H1 (cell line): Measurements from ENCODE around the gene TP53BP1. TPM values are rescaled to one million over a fixed set of nuclear protein-coding genes. Genes with fewer than 3 reads are reported as not detected.
"Not testable (repeated sequence)": the region's sequence is repeated elsewhere in the genome, so short reads cannot be mapped to it uniquely, and the experiment has no call there.

Experiments
- CTCF ChIA-PET: fragments of 300-600 bp; sonication (Branson Sonifier 250); formaldehyde crosslinking; loops from one replicate; lab custom pipeline; 2021; ENCODE audit not compliant: partially characterized antibody; lab: Charles Lee
- POLR2A ChIA-PET: fragments of 300-600 bp; sonication (Branson Sonifier 250); formaldehyde crosslinking; loops from one replicate; lab custom pipeline; 2021; ENCODE audit warnings: inconsistent platforms; ENCODE audit not compliant: partially characterized antibody; lab: Charles Lee
- DNase-seq, 2 experiments: peaks; one replicate each; pipeline versions ENCODE4 v3.0.0 to v3.0.0-alpha.2; 2010 to 2022; ENCODE audit warnings: low spot score in 2 of 2, low read depth in 1 of 2, mixed read lengths in 1 of 2
- FAIRE-seq: peaks from 2 replicates; lab custom pipeline; 2011; peaks lifted over from hg19 to GRCh38; lab: Jason Lieb, UNC
- H2AFZ ChIP-seq: 2 replicates; pipeline ENCODE4 v1.8.1; 2012; ENCODE audit warnings: low read length, inconsistent platforms
- H2AK5ac ChIP-seq: 2 replicates; pipeline ENCODE4 v1.6.1; 2013; ENCODE audit warnings: low read depth, low read length
- H2BK120ac ChIP-seq: replicated peaks from 2 replicates; pipeline ENCODE3; 2013; ENCODE audit warnings: low read depth, low read length, inconsistent platforms
- H2BK12ac ChIP-seq: 2 replicates; pipeline ENCODE4 v1.6.1; 2013; ENCODE audit warnings: low read depth, low read length
- H2BK15ac ChIP-seq: 2 replicates; pipeline ENCODE4 v1.6.1; 2013; ENCODE audit warnings: low read length
- H2BK20ac ChIP-seq: 2 replicates; pipeline ENCODE4 v1.6.1; 2013; ENCODE audit warnings: low read length
- H2BK5ac ChIP-seq: 2 replicates; pipeline ENCODE4 v1.6.1; 2013; ENCODE audit warnings: low read depth, low read length
- H3K14ac ChIP-seq: 2 replicates; pipeline ENCODE4 v1.6.1; 2013; ENCODE audit warnings: inconsistent platforms; ENCODE audit not compliant: insufficient read length
- H3K18ac ChIP-seq: 2 replicates; pipeline ENCODE4 v1.6.1; 2013; ENCODE audit warnings: low read length; ENCODE audit errors: extremely low read depth
- H3K23ac ChIP-seq: 2 replicates; pipeline ENCODE4 v1.6.1; 2013; ENCODE audit warnings: inconsistent platforms; ENCODE audit not compliant: insufficient read length
- H3K23me2 ChIP-seq: 2 replicates; pipeline ENCODE4 v1.6.1; 2013; ENCODE audit warnings: low read depth, low read length
- H3K27ac ChIP-seq: 2 replicates; pipeline ENCODE4 v1.6.1; 2011; ENCODE audit warnings: low read depth, low read length, inconsistent platforms
- H3K27me3 ChIP-seq, 4 experiments: replicated peaks in 1 of 4; 1 replicate in 1 of 4; 2 replicates in 3 of 4; pipeline versions ENCODE4 v1.6.1 to v1.8.1; 2011 to 2013; ENCODE audit warnings: low read length in 3 of 4, mild to moderate bottlenecking in 3 of 4, inconsistent platforms in 2 of 4, mixed read lengths in 2 of 4, moderate library complexity in 1 of 4; ENCODE audit not compliant: control insufficient read depth in 3 of 4, insufficient read depth in 3 of 4; ENCODE audit errors: extremely low read depth in 1 of 4
- H3K36me3 ChIP-seq, 4 experiments: 2 replicates each; pipeline versions ENCODE4 v1.6.1 to v1.8.1; 2011 to 2013; ENCODE audit warnings: mild to moderate bottlenecking in 4 of 4, low read length in 3 of 4, moderate library complexity in 2 of 4, control low read depth in 1 of 4, inconsistent platforms in 1 of 4; ENCODE audit not compliant: insufficient read depth in 4 of 4, control insufficient read depth in 2 of 4
- H3K4ac ChIP-seq: replicated peaks from 2 replicates; pipeline ENCODE3; 2013; ENCODE audit warnings: low read length, low read depth, mixed read lengths, inconsistent platforms; ENCODE audit not compliant: insufficient read length
- H3K4me1 ChIP-seq, 4 experiments: replicated peaks in 1 of 4; 1 replicate in 1 of 4; 2 replicates in 3 of 4; pipeline versions ENCODE4 v1.6.1 to v1.8.1; 2011 to 2013; ENCODE audit warnings: low read length in 3 of 4, inconsistent platforms in 2 of 4, mixed read lengths in 1 of 4; ENCODE audit not compliant: insufficient read depth in 4 of 4, control insufficient read depth in 3 of 4
- H3K4me2 ChIP-seq, 2 experiments: 2 replicates each; pipeline versions ENCODE4 v1.6.1 to v1.8.1; 2011 to 2013; ENCODE audit warnings: low read depth in 2 of 2, low read length in 2 of 2, control low read depth in 1 of 2, inconsistent platforms in 1 of 2, mild to moderate bottlenecking in 1 of 2; ENCODE audit not compliant: insufficient read depth in 1 of 2
- H3K4me3 ChIP-seq, 4 experiments: fragments of 200-600, 300-600 bp in 1 of 4; sonication (generic), shearing (Covaris generic), sonication (Bioruptor Twin) in 1 of 4; 2 replicates each; pipeline versions ENCODE4 v1.5.1 to v1.8.1; 2011 to 2016; ENCODE audit warnings: low read length in 4 of 4, low read depth in 3 of 4, control low read depth in 2 of 4, inconsistent platforms in 2 of 4, mild to moderate bottlenecking in 2 of 4, mixed read lengths in 1 of 4, moderate library complexity in 1 of 4; ENCODE audit not compliant: insufficient read depth in 2 of 4; ENCODE audit errors: extremely low read depth in 1 of 4
- H3K56ac ChIP-seq: replicated peaks from 2 replicates; pipeline ENCODE3; 2013; ENCODE audit warnings: low read depth, mild to moderate bottlenecking, mixed read lengths, low read length, inconsistent platforms; ENCODE audit not compliant: insufficient read length
- H3K79me1 ChIP-seq: 2 replicates; pipeline ENCODE4 v1.6.1; 2013; ENCODE audit warnings: low read depth, low read length, control low read depth
- H3K79me2 ChIP-seq, 2 experiments: 2 replicates each; pipeline versions ENCODE4 v1.6.1 to v1.8.1; 2012 to 2013; ENCODE audit warnings: low read length in 2 of 2, mild to moderate bottlenecking in 2 of 2, inconsistent platforms in 1 of 2; ENCODE audit not compliant: insufficient read depth in 2 of 2, control insufficient read depth in 1 of 2
- H3K9ac ChIP-seq, 4 experiments: replicated peaks in 1 of 4; 1 replicate in 1 of 4; 2 replicates in 3 of 4; pipeline versions ENCODE4 v1.6.1 to v1.8.1; 2011 to 2013; ENCODE audit warnings: low read depth in 3 of 4, low read length in 3 of 4, control low read depth in 2 of 4, mild to moderate bottlenecking in 2 of 4, moderate library complexity in 2 of 4, inconsistent platforms in 1 of 4; ENCODE audit errors: extremely low read depth in 1 of 4
- H3K9me3 ChIP-seq, 2 experiments: 2 replicates each; pipeline versions ENCODE4 v1.6.1 to v1.8.1; 2012 to 2013; ENCODE audit warnings: mild to moderate bottlenecking in 2 of 2, moderate library complexity in 2 of 2, control low read depth in 1 of 2, inconsistent platforms in 1 of 2, low read depth in 1 of 2, low read length in 1 of 2, mixed read lengths in 1 of 2; ENCODE audit not compliant: insufficient read depth in 2 of 2
- H4K20me1 ChIP-seq, 2 experiments: replicated peaks in 1 of 2; 2 replicates each; pipeline versions ENCODE3 to v1.8.1; 2011 to 2013; ENCODE audit warnings: inconsistent platforms in 2 of 2, low read length in 2 of 2, mild to moderate bottlenecking in 1 of 2; ENCODE audit not compliant: insufficient read depth in 2 of 2, control insufficient read depth in 1 of 2
- H4K5ac ChIP-seq: 2 replicates; pipeline ENCODE4 v1.6.1; 2013; ENCODE audit warnings: low read length, low read depth, mixed read lengths, inconsistent platforms; ENCODE audit not compliant: insufficient read length
- H4K8ac ChIP-seq: 2 replicates; pipeline ENCODE4 v1.8.0; 2013; ENCODE audit warnings: mild to moderate bottlenecking, moderate library complexity, low read length, inconsistent platforms; ENCODE audit not compliant: insufficient read depth; ENCODE audit errors: extremely low read depth
- H4K91ac ChIP-seq: replicated peaks from 2 replicates; pipeline ENCODE3; 2013; ENCODE audit warnings: low read length, mixed read lengths, inconsistent platforms; ENCODE audit not compliant: insufficient read length
- ASH2L ChIP-seq: fragments of 200-600, 300-600 bp; sonication (generic); IDR thresholded peaks from one replicate; pipeline ENCODE4 v1.7.1; 2017; ENCODE audit warnings: low read length
- ATF3 ChIP-seq: IDR thresholded peaks from 2 replicates; pipeline ENCODE4 v1.6.1; 2011; ENCODE audit warnings: low read depth, mild to moderate bottlenecking, low read length; ENCODE audit not compliant: insufficient read depth
- WGBS, 2 experiments: shearing (Covaris generic) in 1 of 2; methylation state at CpG; one replicate each; pipeline versions ENCODE4 v1.1.6 to v1.1.7; 2013 to 2015; ENCODE audit warnings: low lambda C conversion rate in 2 of 2, mixed read lengths in 2 of 2, inconsistent platforms in 1 of 2, low coverage in 1 of 2, missing lambda C conversion rate in 1 of 2; ENCODE audit not compliant: insufficient replicate concordance in 2 of 2, insufficient coverage in 1 of 2, insufficient read length in 1 of 2; ENCODE audit errors: extremely low coverage in 1 of 2, missing lambda C conversion rate in 1 of 2; 5-methylcytosine and 5-hydroxymethylcytosine counted together
- polyA plus RNA-seq, 7 experiments: library from polyadenylated mRNA; depleted of rRNA in 3 of 7; stranded (reverse) in 5 of 7; unstranded in 2 of 7; fragments of >200 nt in 5 of 7; fragments of 200-250 nt in 2 of 7; gene quantifications; 1 replicate in 5 of 7; 2 replicates in 1 of 7; 4 replicates in 1 of 7; pipeline versions ENCODE4 v1.2.1 to v1.2.3, GENCODE V29; 2011 to 2013; ENCODE audit warnings: missing spikeins in 2 of 7, mixed read lengths in 2 of 7
- total RNA-seq: library from RNA; stranded (reverse); fragmentation: NEBNext Ultra II Directional; extraction: Animal tissue kit (Norgen Biotek cat#: 25700); gene quantifications from 2 replicates; pipeline ENCODE4 v1.2.1, GENCODE V29; 2021

The TP53BP1 gene
- total and polyA plus RNA-seq, 2 of the 8 experiments (the other 6 are each of a cell fraction or from before 2014, with no cell fraction given) = 34.1 to 63.6 TPM

GRCh38 chr15:43534897-43535296 is 41.9 kb upstream of the TP53BP1 start (continued):
- TF ChIP-seq ATF3 (no peak), ASH2L (no peak)

GRCh38 chr15:43532826-43533225 is 39.9 kb upstream of the TP53BP1 start:
- not testable (repeated sequence) for H3K23me2 ChIP-seq, H3K56ac ChIP-seq, H2BK12ac ChIP-seq, DNase-seq, H3K14ac ChIP-seq, H3K79me2 ChIP-seq, H2BK120ac ChIP-seq, H3K36me3 ChIP-seq, H2BK5ac ChIP-seq, H3K23ac ChIP-seq, H3K9me3 ChIP-seq, H2AFZ ChIP-seq, H2BK15ac ChIP-seq, H3K27ac ChIP-seq, H4K8ac ChIP-seq, H3K4me3 ChIP-seq, H3K4ac ChIP-seq, H3K27me3 ChIP-seq, H4K5ac ChIP-seq, H3K4me2 ChIP-seq, H2AK5ac ChIP-seq, FAIRE-seq, H4K91ac ChIP-seq, H4K20me1 ChIP-seq, H3K9ac ChIP-seq, H2BK20ac ChIP-seq, H3K79me1 ChIP-seq, H3K18ac ChIP-seq
- CTCF ChIA-PET = interaction anchor here (4.5 kb wide), 1 partner anchor 19 kb away, joined by 24 read pairs; no protein-coding TSS in a partner anchor
- POLR2A ChIA-PET = interaction anchor here (0.7 kb wide), 1 partner anchor 262 kb away, joined by 3 read pairs; no protein-coding TSS in a partner anchor
- H3K4me1 ChIP-seq = peaks cover 0 to 12% (median 2%) of the 10 kb centered on the region in 4 experiments; a peak in 4 of 7 replicates
- 89% methylated on average over 5 of the region's 5 CpGs; no CpG with 5 or more reads in 1 of the 2 experiments for WGBS, 2 experiments
